HCT116 (cell line): ENCODE results near the gene OR13C4. TPM values are rescaled to one million over a fixed set of nuclear protein-coding genes. Genes with fewer than 3 reads are reported as not detected.

Experiments used
- ATAC-seq: fragments of 200-7000 bp; cut with Tn5 transposase; 2 replicates; pipeline ENCODE4 v1.9.1; 2020; ENCODE audit warnings: mild to moderate bottlenecking, moderate library complexity
- Bru-seq: library from RNA; stranded (reverse); fragments of 400-500 nt; gene quantifications from one replicate; lab custom pipeline; 2021; lab: Mats Ljungman, UMichigan
- BruChase-seq, 2 experiments: library from RNA; stranded (reverse); fragments of 400-500 nt; gene quantifications; one replicate each; lab custom pipeline; 2021; lab: Mats Ljungman, UMichigan
- BruUV-seq: library from RNA; stranded (reverse); fragments of 400-500 nt; replicated peaks from 2 replicates; lab custom pipeline; 2021; lab: Mats Ljungman, UMichigan
- CTCF ChIA-PET: fragments of 300-600 bp; sonication (Branson Sonifier 250); formaldehyde crosslinking; loops from one replicate; lab custom pipeline; 2021; ENCODE audit warnings: antibody characterized with exemption; lab: Charles Lee
- POLR2A ChIA-PET: fragments of 300-600, 350-600 bp; sonication (Branson Sonifier 250); formaldehyde crosslinking; loops from one replicate; lab custom pipeline; 2021; ENCODE audit warnings: antibody characterized with exemption; lab: Charles Lee
- RAD21 ChIA-PET, 2 experiments: fragments of 300-600 bp; sonication (Branson Sonifier 250); formaldehyde crosslinking; loops; one replicate each; lab custom pipeline; 2023; ENCODE audit warnings: low total read pairs in 2 of 2; ENCODE audit not compliant: uncharacterized antibody in 2 of 2, unreplicated experiment in 2 of 2, low non-redundant PET in 1 of 2; lab: Charles Lee
- DNase-seq: peaks from one replicate; pipeline ENCODE4 v3.0.0-alpha.2; 2010; ENCODE audit warnings: low read depth, low spot score
- H2AFZ ChIP-seq: fragments of 200-600 bp; shearing (Covaris generic), sonication (generic); 2 replicates; pipeline ENCODE4 v1.6.1; 2017; ENCODE audit warnings: low read depth, mixed run types, mixed read lengths, antibody characterized with exemption, low read length; ENCODE audit not compliant: poor library complexity, severe bottlenecking
- H3K27ac ChIP-seq: 2 replicates; pipeline ENCODE4 v1.5.1; 2012; ENCODE audit warnings: low read depth, low read length
- H3K27me3 ChIP-seq: fragments of 200-600 bp; sonication (generic); 2 replicates; pipeline ENCODE4 v1.6.1; 2016; ENCODE audit warnings: mixed run types, low read length, mixed read lengths; ENCODE audit not compliant: insufficient read depth
- H3K36me3 ChIP-seq, 2 experiments: fragments of 200-500 bp in 1 of 2; fragments of 200-600 bp in 1 of 2; sonication (Bioruptor generic) in 1 of 2; sonication (generic) in 1 of 2; 2 replicates each; pipeline versions ENCODE4 v1.5.1 to v1.6.1; 2014 to 2016; ENCODE audit warnings: low read length in 2 of 2, inconsistent platforms in 1 of 2, mixed read lengths in 1 of 2, mixed run types in 1 of 2; ENCODE audit not compliant: insufficient read depth in 2 of 2, control insufficient read depth in 1 of 2
- H3K4me1 ChIP-seq, 2 experiments: fragments of 200-600 bp in 1 of 2; sonication (generic) in 1 of 2; 2 replicates each; pipeline versions ENCODE4 v1.5.1 to v1.6.1; 2012 to 2017; ENCODE audit warnings: low read length in 2 of 2, inconsistent platforms in 1 of 2, mild to moderate bottlenecking in 1 of 2, mixed read lengths in 1 of 2, mixed run types in 1 of 2, moderate library complexity in 1 of 2; ENCODE audit not compliant: insufficient read depth in 2 of 2, control insufficient read depth in 1 of 2
- H3K4me2 ChIP-seq: fragments of 200-600 bp; sonication (generic); 2 replicates; pipeline ENCODE4 v1.6.1; 2017; ENCODE audit warnings: mixed run types, low read length, mixed read lengths
- H3K4me3 ChIP-seq, 2 experiments: fragments of 200-600 bp in 1 of 2; sonication (generic) in 1 of 2; replicated peaks in 1 of 2; 2 replicates each; pipeline ENCODE4 v1.5.1; 2011 to 2016; ENCODE audit warnings: low read length in 2 of 2, control low read depth in 1 of 2, low read depth in 1 of 2, mild to moderate bottlenecking in 1 of 2, mixed read lengths in 1 of 2, mixed run types in 1 of 2
- H3K79me2 ChIP-seq: fragments of 200-600 bp; sonication (generic); 2 replicates; pipeline ENCODE4 v1.6.1; 2017; ENCODE audit warnings: mild to moderate bottlenecking, mixed run types, low read length, moderate library complexity, mixed read lengths; ENCODE audit not compliant: insufficient read depth
- H3K9ac ChIP-seq: fragments of 200-600 bp; sonication (generic); 2 replicates; pipeline ENCODE4 v1.6.1; 2016; ENCODE audit warnings: low read length, mixed read lengths
- H3K9me2 ChIP-seq: fragments of 200-600 bp; sonication (generic), shearing (Covaris generic); 2 replicates; pipeline ENCODE4 v1.6.1; 2017; ENCODE audit warnings: mixed run types, mild to moderate bottlenecking, moderate library complexity; ENCODE audit not compliant: insufficient read depth
- H3K9me3 ChIP-seq, 2 experiments: fragments of 200-500 bp in 1 of 2; fragments of 200-600 bp in 1 of 2; sonication (Bioruptor generic) in 1 of 2; sonication (generic) in 1 of 2; 2 replicates each; pipeline ENCODE4 v1.6.1; 2014 to 2017; ENCODE audit warnings: low read length in 2 of 2, mixed read lengths in 2 of 2, inconsistent platforms in 1 of 2, low read depth in 1 of 2, mild to moderate bottlenecking in 1 of 2, mixed run types in 1 of 2, moderate library complexity in 1 of 2; ENCODE audit not compliant: control insufficient read depth in 1 of 2, insufficient read depth in 1 of 2
- H4K20me1 ChIP-seq: fragments of 200-600 bp; sonication (generic), shearing (Covaris generic); 2 replicates; pipeline ENCODE4 v1.6.1; 2017; ENCODE audit warnings: mixed run types, mild to moderate bottlenecking, moderate library complexity; ENCODE audit not compliant: insufficient read depth
- CBX3 ChIP-seq: IDR thresholded peaks from 2 replicates; pipeline ENCODE4 v1.6.1; 2012; ENCODE audit warnings: low read depth
- CEBPB ChIP-seq: IDR thresholded peaks from 2 replicates; pipeline ENCODE4 v1.6.1; 2012; ENCODE audit warnings: low read depth
- EGR1 ChIP-seq: IDR thresholded peaks from 2 replicates; pipeline ENCODE4 v1.6.1; 2012; ENCODE audit warnings: low read depth
- ELF1 ChIP-seq: IDR thresholded peaks from 2 replicates; pipeline ENCODE4 v1.6.1; 2012; ENCODE audit warnings: low read depth, borderline replicate concordance
- EZH2 ChIP-seq: fragments of 200-600 bp; sonication (generic); IDR thresholded peaks from 2 replicates; pipeline ENCODE4 v1.6.1; 2017; ENCODE audit warnings: antibody characterized with exemption, mixed run types
- EZH2phosphoT487 ChIP-seq: fragments of 200-600 bp; IDR thresholded peaks from 2 replicates; pipeline ENCODE4 v1.6.1; 2018; ENCODE audit warnings: antibody characterized with exemption, borderline replicate concordance
- FOSL1 ChIP-seq: IDR thresholded peaks from 2 replicates; pipeline ENCODE4 v1.6.1; 2012; ENCODE audit warnings: low read depth
- JUND ChIP-seq: IDR thresholded peaks from 2 replicates; pipeline ENCODE4 v1.6.1; 2012
- POLR2A ChIP-seq: IDR thresholded peaks from 2 replicates; pipeline ENCODE4 v1.7.0; 2011; ENCODE audit warnings: borderline replicate concordance; ENCODE audit not compliant: insufficient read depth, insufficient read length; ENCODE audit errors: extremely low read depth
- POLR2AphosphoS5 ChIP-seq: IDR thresholded peaks from 2 replicates; pipeline ENCODE4 v1.6.1; 2011; ENCODE audit warnings: mild to moderate bottlenecking, low read depth, low read length, moderate library complexity
- RAD21 ChIP-seq: IDR thresholded peaks from 2 replicates; pipeline ENCODE4 v1.6.1; 2012; ENCODE audit warnings: low read depth, mild to moderate bottlenecking
- ZFX ChIP-seq: fragments of 450-650 bp; IDR thresholded peaks from 2 replicates; pipeline ENCODE4 v1.6.1; 2017
- ZNF274 ChIP-seq: fragments of 200-500 bp; sonication (Bioruptor generic); IDR thresholded peaks from 2 replicates; pipeline ENCODE4 v1.6.1; 2014; ENCODE audit warnings: mild to moderate bottlenecking, low read depth, low read length, inconsistent platforms
- intact Hi-C: fragments of 100-400 bp; cut with micrococcal nuclease; formaldehyde crosslinking; loops from 2 replicates; pipeline ENCODE4 v1.10.0; 2022
- long read RNA-seq: library from polyadenylated mRNA; unstranded; transcript quantifications from one replicate; pipeline ENCODE4 v2.0.0, GENCODE V29; 2021; ENCODE audit not compliant: unreplicated experiment
- polyA plus RNA-seq: library from polyadenylated mRNA; unstranded; fragments of >200 nt; gene quantifications from 2 replicates; pipeline ENCODE4 v1.2.1, GENCODE V29; 2012; ENCODE audit warnings: missing spikeins
- total RNA-seq: library from RNA; stranded (reverse); gene quantifications from one replicate; pipeline ENCODE4 v1.2.1, GENCODE V29; 2021; ENCODE audit not compliant: unreplicated experiment
- TF ChIP-seq, protein P1 (sequence below): IDR thresholded peaks from 2 replicates; pipeline ENCODE4 v1.6.1; 2012
- TF ChIP-seq, protein P2 (sequence below): IDR thresholded peaks from 2 replicates; pipeline ENCODE4 v1.6.1; 2011; ENCODE audit warnings: mild to moderate bottlenecking, low read length, moderate library complexity; ENCODE audit not compliant: insufficient replicate concordance; ENCODE audit errors: extremely low read depth
- TF ChIP-seq, protein P3 (sequence below): IDR thresholded peaks from 2 replicates; pipeline ENCODE4 v1.6.1; 2012; ENCODE audit warnings: low read depth

The OR13C4 gene
- total RNA-seq (not detected), Bru-seq, nascent RNA (not detected), BruChase-seq, experiment 1, labeled RNA remaining after a 6-hour chase (not detected), BruChase-seq, experiment 2, labeled RNA remaining after a 2-hour chase (not detected)
- not detected in 2 replicates for polyA plus RNA-seq
- long read RNA-seq = 0 reads

DNA sequence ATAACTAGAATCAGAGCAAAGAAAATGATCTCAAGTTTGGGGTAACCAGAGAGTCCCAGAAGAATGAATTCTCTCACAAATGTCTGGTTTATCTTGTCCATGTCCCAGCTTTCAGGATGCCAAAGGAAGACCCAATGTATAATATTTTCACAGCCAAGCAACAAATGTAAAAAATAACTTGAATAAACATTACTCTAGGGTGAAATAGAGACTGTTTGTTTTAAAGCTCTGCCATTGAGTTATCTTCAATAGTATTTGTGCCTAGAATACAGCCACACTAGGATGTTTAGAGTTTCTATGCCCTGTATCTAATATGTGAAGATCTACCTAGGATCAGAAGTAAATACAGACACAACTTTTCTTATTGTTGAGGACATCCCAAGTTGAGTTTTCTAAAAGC is at the start of gene OR13C4:
Gene OR13C4, minus strand, starts transcription at position 101 of the 400 bp plus-strand sequence. Its CDS starts 0 bp downstream, at position 101.
- Histone ChIP-seq H3K9me2 (no peaks in the 10 kb centered on the region), H3K79me2 (no peaks in the 10 kb centered on the region), H2AFZ (no peak within 1 kb of the TSS), H3K4me2 (no peak within 1 kb of the TSS), H3K27me3 (no peaks in the 10 kb centered on the region), H3K4me3 (no peak within 1 kb of the TSS), H3K4me1 (no peaks in the 10 kb centered on the region), H3K9ac (no peak within 1 kb of the TSS), H3K27ac (no peak within 1 kb of the TSS), H4K20me1 (no peaks in the 10 kb centered on the region), H3K9me3 (no peaks in the 10 kb centered on the region), H3K36me3 (no peaks in the 10 kb centered on the region)
- ChIA-PET RAD21 (no interaction called here), POLR2A (no interaction called here), CTCF (no interaction called here)
- no TSS peak for BruUV-seq
- intact Hi-C loops = no loop called here
- no peak for DNase-seq
- TF ChIP-seq EZH2phosphoT487 (no peak), POLR2AphosphoS5 (no peak), JUND (no peak), CBX3 (no peak), ELF1 (no peak), FOSL1 (no peak), RAD21 (no peak), EGR1 (no peak), EZH2 (no peak), CEBPB (no peak), POLR2A (no peak), ZFX (no peak), ZNF274 (no peak)
- TF ChIP-seq, protein P1, sequence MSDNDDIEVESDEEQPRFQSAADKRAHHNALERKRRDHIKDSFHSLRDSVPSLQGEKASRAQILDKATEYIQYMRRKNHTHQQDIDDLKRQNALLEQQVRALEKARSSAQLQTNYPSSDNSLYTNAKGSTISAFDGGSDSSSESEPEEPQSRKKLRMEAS = no peak
- TF ChIP-seq, protein P2, sequence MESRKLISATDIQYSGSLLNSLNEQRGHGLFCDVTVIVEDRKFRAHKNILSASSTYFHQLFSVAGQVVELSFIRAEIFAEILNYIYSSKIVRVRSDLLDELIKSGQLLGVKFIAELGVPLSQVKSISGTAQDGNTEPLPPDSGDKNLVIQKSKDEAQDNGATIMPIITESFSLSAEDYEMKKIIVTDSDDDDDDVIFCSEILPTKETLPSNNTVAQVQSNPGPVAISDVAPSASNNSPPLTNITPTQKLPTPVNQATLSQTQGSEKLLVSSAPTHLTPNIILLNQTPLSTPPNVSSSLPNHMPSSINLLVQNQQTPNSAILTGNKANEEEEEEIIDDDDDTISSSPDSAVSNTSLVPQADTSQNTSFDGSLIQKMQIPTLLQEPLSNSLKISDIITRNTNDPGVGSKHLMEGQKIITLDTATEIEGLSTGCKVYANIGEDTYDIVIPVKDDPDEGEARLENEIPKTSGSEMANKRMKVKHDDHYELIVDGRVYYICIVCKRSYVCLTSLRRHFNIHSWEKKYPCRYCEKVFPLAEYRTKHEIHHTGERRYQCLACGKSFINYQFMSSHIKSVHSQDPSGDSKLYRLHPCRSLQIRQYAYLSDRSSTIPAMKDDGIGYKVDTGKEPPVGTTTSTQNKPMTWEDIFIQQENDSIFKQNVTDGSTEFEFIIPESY = no peak
- TF ChIP-seq, protein P3, sequence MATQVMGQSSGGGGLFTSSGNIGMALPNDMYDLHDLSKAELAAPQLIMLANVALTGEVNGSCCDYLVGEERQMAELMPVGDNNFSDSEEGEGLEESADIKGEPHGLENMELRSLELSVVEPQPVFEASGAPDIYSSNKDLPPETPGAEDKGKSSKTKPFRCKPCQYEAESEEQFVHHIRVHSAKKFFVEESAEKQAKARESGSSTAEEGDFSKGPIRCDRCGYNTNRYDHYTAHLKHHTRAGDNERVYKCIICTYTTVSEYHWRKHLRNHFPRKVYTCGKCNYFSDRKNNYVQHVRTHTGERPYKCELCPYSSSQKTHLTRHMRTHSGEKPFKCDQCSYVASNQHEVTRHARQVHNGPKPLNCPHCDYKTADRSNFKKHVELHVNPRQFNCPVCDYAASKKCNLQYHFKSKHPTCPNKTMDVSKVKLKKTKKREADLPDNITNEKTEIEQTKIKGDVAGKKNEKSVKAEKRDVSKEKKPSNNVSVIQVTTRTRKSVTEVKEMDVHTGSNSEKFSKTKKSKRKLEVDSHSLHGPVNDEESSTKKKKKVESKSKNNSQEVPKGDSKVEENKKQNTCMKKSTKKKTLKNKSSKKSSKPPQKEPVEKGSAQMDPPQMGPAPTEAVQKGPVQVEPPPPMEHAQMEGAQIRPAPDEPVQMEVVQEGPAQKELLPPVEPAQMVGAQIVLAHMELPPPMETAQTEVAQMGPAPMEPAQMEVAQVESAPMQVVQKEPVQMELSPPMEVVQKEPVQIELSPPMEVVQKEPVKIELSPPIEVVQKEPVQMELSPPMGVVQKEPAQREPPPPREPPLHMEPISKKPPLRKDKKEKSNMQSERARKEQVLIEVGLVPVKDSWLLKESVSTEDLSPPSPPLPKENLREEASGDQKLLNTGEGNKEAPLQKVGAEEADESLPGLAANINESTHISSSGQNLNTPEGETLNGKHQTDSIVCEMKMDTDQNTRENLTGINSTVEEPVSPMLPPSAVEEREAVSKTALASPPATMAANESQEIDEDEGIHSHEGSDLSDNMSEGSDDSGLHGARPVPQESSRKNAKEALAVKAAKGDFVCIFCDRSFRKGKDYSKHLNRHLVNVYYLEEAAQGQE = no peak
- ATAC-seq = no peak
